Upper lobe of left lung (tissue), 4 donors: ENCODE results near the gene NISCH.

Experiments used
- EP300 ChIP-seq, 4 donors: sonication (generic); formaldehyde crosslinking; IDR thresholded peaks; one replicate each; pipeline ENCODE4 v1.5.1; 2017; ENCODE audit warnings: antibody characterized with exemption in 4 of 4, control low read depth in 2 of 4
- TF ChIP-seq, protein P1 (sequence below), 6 experiments: fragments of 450-650 bp in 4 of 6; fragments of 200-600 bp in 2 of 6; sonication (generic) in 2 of 6; IDR thresholded peaks; one replicate each; pipeline ENCODE4 v1.5.1; 2016 to 2019; ENCODE audit warnings: antibody characterized with exemption in 6 of 6

- TF ChIP-seq, protein P1, sequence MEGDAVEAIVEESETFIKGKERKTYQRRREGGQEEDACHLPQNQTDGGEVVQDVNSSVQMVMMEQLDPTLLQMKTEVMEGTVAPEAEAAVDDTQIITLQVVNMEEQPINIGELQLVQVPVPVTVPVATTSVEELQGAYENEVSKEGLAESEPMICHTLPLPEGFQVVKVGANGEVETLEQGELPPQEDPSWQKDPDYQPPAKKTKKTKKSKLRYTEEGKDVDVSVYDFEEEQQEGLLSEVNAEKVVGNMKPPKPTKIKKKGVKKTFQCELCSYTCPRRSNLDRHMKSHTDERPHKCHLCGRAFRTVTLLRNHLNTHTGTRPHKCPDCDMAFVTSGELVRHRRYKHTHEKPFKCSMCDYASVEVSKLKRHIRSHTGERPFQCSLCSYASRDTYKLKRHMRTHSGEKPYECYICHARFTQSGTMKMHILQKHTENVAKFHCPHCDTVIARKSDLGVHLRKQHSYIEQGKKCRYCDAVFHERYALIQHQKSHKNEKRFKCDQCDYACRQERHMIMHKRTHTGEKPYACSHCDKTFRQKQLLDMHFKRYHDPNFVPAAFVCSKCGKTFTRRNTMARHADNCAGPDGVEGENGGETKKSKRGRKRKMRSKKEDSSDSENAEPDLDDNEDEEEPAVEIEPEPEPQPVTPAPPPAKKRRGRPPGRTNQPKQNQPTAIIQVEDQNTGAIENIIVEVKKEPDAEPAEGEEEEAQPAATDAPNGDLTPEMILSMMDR (IDR thresholded peaks at IDR 0.05), result no peak
- no peak for TF ChIP-seq EP300 (IDR thresholded peaks at IDR 0.05)
Observed at GRCh38 chr3:52494445-52494844, 39.0 kb downstream of the NISCH start.
